ENCODE results near the gene C1orf56. TPM values are rescaled to one million over a fixed set of nuclear protein-coding genes. Genes with fewer than 3 reads are reported as not detected.
A peak's percentile ranks its signal among the peaks of the same experiment; 100 is the strongest.

Gene C1orf56
- total RNA-seq, 1 donor from 2014 or later: 1.1 TPM

GRCh38 chr1:151024540-151025146 lies 22.9 kb upstream of the C1orf56 start:
- peak; percentile 65 for DNase-seq (ENCODE audit: low read depth)

GRCh38 chr1:151026460-151026859 lies 21.1 kb upstream of the C1orf56 start:
- DNase-seq (ENCODE audit: low read depth): no peak

GRCh38 chr1:151032164-151032563 lies 15.4 kb upstream of the C1orf56 start:
- no peak for DNase-seq (ENCODE audit: low read depth)

DNA sequence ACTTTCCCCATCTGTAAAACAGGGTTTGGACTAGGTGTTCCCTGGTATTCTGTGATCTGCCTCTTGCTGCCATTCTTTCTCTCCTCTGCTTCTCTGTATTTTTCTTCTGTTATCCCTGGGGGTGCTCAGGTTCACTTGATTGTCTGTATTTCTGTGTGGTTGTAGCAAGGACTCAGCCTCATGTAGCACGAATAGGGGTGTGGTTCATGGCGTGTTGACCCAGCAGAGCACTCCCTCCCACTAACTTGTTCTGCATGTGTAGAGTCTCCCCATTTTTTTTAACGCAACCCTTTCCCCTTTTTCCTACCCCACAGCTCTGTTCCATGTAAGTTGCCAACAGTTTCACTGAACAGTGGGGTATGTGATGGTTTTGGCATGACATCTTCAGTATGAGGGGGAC lies 12.4 kb upstream of the C1orf56 start:
- DNase-seq (ENCODE audit: low read depth): no peak

- DNase-seq (ENCODE audit: low read depth): no peak
These were observed 11.2 kb upstream of the C1orf56 start, which contains the start of gene BNIPL for GRCh38 chr1:151036356-151036755. Gene BNIPL, plus strand, starts transcription at chr1:151036586. Its CDS starts 140 bp downstream, at chr1:151036726.

DNA sequence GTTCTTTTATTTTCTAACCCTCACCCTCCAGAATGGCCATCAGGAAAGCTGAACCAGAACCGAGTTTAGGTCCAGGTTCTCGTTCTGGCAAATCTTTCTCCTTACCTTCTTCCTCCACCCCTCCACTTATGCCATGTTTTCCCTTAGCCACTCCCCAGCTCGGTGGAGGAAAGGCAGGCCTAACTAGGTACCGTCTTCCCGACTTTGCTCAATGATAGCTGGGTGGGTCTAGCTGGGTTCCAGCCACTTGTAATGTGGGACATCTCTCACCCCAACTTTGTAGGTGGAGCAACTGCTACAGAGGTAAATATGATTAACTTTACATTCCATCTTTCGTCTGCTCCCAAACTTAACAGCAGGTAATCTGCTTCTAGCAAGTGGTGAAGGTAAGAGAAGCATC lies 10.5 kb upstream of the C1orf56 start:
- DNase-seq (ENCODE audit: low read depth): no peak

DNA sequence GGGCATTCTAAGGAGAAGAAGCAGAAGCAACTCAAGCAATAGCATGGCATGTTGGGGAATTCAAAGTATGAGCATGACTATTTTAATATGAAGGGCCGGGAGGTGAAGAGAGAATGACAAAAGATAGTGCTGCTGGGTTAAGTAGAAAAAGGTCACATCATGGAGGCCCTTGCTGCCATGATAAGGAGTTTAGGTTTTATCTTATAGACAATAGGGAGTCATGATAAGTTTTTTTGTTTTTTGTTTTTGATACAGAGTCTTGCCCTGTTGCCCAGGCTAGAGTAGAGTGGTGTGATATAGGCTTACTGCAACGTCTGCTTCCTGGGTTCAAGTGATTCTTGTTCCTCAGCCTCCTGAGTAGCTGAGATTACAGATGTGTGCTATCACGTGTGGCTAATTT lies 8.0 kb upstream of the C1orf56 start:
- no peak for DNase-seq (ENCODE audit: low read depth)

GRCh38 chr1:151043163-151043562 lies 4.4 kb upstream of the C1orf56 start:
- no peak for DNase-seq (ENCODE audit: low read depth)

DNA sequence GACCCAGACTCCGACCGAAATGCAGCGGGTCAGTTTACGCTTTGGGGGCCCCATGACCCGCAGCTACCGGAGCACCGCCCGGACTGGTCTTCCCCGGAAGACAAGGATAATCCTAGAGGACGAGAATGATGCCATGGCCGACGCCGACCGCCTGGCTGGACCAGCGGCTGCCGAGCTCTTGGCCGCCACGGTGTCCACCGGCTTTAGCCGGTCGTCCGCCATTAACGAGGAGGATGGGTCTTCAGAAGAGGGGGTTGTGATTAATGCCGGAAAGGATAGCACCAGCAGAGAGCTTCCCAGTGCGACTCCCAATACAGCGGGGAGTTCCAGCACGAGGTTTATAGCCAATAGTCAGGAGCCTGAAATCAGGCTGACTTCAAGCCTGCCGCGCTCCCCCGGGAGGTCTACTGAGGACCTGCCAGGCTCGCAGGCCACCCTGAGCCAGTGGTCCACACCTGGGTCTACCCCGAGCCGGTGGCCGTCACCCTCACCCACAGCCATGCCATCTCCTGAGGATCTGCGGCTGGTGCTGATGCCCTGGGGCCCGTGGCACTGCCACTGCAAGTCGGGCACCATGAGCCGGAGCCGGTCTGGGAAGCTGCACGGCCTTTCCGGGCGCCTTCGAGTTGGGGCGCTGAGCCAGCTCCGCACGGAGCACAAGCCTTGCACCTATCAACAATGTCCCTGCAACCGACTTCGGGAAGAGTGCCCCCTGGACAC lies 534 bp downstream of the C1orf56 start:
- DNase-seq (ENCODE audit: low read depth): peak; percentile 57

DNA sequence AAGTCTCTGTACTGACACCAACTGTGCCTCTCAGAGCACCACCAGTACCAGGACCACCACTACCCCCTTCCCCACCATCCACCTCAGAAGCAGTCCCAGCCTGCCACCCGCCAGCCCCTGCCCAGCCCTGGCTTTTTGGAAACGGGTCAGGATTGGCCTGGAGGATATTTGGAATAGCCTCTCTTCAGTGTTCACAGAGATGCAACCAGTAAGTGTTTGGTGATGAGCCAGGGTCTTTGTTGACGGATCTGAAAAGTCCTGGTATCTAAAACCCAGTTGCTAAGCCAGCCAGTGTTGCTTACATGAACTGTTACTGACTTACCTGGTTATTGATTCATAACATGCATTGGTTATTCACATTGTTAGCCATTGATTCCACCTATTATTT lies 1.1 kb downstream of the C1orf56 start:
- no peak for DNase-seq (ENCODE audit: low read depth)

- DNase-seq (ENCODE audit: low read depth): no peak
These were observed 1.9 kb downstream of the C1orf56 start for GRCh38 chr1:151049458-151049857.

DNA sequence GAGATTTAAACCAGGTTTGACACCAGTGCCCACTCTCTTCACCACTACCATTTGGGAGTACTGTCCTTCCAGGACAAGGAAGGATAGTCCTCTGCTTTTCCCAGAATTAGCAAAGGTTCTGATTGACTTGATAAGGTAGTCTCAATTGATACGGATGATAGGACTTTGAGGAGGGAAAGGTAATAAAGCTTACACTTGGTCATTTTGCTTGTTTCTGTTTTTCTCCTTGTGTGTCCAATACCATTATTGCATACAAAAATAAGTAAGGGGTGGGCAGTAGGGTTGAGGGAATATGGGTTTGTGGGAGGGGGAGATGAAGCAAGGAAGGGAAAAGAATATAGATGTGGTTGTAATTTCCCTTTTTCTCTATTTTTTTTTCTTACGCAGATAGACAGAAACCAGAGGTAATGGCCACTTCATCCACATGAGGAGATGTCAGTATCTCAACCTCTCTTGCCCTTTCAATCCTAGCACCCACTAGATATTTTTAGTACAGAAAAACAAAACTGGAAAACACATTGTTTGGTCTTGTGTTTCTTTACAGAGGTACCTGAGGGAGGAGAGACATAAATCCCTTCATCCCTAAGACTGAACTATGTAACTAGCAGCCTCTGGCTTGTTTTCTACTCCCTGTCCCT lies 2.6 kb downstream of the C1orf56 start:
- no peak for DNase-seq (ENCODE audit: low read depth)

DNA sequence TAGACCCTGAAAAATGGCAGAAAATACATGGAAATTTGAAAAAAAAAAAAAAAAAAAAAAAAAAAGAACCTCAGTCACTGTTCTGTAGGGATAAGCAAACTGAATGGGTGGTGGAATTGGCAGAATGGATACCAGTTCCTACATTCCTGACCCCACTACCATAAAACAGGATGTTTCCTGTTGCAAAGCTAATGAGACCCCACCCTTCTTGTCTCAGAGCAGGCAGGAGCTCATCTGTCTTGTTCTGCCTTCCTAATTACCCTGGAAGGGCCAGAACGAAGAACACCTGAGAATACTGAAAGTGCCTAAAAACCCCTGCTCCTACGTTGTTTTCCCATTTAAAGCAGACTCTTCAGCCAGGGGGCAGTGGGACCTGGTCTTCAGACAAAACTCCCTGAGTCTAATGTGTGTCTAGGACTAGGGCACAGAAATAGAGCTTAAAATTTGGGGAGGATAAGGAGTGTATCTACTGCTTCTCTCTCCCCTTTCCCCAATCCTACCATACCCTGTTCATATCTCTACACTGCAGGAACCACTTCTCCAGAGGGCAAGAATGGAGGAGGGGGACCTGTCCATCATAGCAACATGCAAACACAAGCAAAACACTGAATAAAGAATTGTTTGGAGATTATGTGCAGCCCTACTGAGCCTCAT lies 3.9 kb downstream of the C1orf56 start:
- no peak for DNase-seq (ENCODE audit: low read depth)

- DNase-seq (ENCODE audit: low read depth): no peak
These were observed 7.5 kb downstream of the C1orf56 start for GRCh38 chr1:151054971-151055547.

DNA sequence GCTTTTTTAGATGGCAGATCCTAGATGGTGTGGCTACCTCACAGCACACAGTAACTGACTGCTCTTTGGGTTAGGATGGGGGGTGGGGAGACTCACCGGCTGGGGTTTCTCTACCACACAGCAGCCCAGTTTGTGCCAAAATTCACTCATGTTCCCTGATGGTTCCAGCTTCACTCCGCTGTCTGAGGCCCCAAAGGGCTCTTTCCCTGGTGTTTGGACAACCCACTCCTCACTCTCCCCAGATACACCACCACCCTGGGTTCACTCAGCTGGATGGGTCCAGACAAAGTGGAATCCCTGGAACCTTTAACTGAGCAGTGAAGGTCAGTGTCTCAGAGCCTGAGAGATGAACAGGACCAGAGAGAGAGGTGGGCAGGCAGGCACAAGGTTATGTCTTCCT lies 8.0 kb downstream of the C1orf56 start:
- no peak for DNase-seq (ENCODE audit: low read depth)

DNA sequence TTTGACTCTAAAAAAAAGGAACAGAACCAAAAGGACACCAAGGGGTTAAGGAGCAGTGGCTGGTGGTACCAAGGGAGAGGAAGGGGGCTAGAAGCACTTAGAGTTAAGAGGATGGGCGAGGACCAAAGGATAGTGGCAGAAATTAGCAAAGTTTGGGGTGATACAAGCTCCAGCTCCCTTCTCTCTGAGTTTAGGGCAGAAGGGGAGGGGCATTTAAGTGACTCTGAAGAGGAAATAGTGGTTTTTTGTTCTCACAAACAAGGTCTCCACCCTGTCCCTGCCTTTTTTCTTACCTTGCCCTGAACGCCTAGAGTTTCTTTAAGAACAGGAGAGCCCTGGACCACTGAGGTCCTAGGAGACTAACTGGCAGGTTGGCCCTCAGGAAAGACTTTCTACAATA lies 8.6 kb downstream of the C1orf56 start:
- no peak for DNase-seq (ENCODE audit: low read depth)

- no peak for DNase-seq (ENCODE audit: low read depth)
These were observed 11.1 kb downstream of the C1orf56 start for GRCh38 chr1:151058692-151059091.

GRCh38 chr1:151059109-151060006 lies 11.8 kb downstream of the C1orf56 start, which contains the start of gene CDC42SE1:
Gene CDC42SE1, minus strand, starts transcription at chr1:151059622. Its CDS starts 3,892 bp downstream, at chr1:151055730.
- DNase-seq (ENCODE audit: low read depth): peak; percentile 46

DNA sequence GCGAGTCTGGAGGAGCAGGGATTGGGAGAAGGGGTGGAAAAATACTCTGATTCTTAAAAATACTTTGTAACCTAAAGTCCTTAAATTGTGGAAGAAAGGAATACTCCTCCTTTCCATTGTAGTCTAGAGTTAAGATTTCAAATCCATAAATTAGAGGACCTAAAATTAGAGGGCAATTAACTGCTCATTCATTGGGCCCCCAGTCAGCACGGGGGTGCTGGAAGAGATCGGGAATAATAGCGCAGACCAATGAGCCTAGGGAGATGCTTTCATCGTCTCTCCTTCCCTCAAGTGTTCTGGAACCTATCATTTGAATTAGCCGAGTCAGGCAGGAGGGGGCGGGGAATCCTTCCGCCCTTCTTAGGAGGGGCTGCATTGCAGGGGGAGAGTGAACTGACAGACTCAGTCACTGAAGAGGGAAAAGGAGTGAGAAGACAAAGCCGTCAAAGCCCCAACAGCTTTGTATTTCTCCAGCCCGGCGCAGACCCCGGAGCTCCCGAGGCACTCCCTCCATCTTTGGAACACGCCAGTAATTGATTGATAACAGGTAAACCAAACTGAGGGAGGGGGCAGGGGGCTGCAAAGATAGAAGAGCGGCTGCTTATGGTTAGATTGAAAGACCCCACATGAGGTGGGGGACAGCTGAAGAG lies 12.6 kb downstream of the C1orf56 start, which contains the start of gene MLLT11:
TSS of gene MLLT11 (plus strand) at position 391 of the 650 bp plus-strand sequence. CDS start 6,828 bp downstream, outside the sequence.
- no peak for DNase-seq (ENCODE audit: low read depth)

GRCh38 chr1:151060657-151061421 lies 13.3 kb downstream of the C1orf56 start:
- DNase-seq (ENCODE audit: low read depth): no peak
